Epithelial cell of alveolus of lung (primary cell): ENCODE data around the gene LTBR. TPM values are rescaled to one million over a fixed set of nuclear protein-coding genes. Genes with fewer than 3 reads are reported as not detected.

Source experiments
- total RNA-seq: library from RNA; depleted of rRNA; stranded (reverse); fragments of >200 nt; gene quantifications from 2 replicates; pipeline ENCODE4 v1.2.1, GENCODE V29; 2015

The LTBR gene
- 131 and 197 TPM in 2 replicates for total RNA-seq

DNA sequence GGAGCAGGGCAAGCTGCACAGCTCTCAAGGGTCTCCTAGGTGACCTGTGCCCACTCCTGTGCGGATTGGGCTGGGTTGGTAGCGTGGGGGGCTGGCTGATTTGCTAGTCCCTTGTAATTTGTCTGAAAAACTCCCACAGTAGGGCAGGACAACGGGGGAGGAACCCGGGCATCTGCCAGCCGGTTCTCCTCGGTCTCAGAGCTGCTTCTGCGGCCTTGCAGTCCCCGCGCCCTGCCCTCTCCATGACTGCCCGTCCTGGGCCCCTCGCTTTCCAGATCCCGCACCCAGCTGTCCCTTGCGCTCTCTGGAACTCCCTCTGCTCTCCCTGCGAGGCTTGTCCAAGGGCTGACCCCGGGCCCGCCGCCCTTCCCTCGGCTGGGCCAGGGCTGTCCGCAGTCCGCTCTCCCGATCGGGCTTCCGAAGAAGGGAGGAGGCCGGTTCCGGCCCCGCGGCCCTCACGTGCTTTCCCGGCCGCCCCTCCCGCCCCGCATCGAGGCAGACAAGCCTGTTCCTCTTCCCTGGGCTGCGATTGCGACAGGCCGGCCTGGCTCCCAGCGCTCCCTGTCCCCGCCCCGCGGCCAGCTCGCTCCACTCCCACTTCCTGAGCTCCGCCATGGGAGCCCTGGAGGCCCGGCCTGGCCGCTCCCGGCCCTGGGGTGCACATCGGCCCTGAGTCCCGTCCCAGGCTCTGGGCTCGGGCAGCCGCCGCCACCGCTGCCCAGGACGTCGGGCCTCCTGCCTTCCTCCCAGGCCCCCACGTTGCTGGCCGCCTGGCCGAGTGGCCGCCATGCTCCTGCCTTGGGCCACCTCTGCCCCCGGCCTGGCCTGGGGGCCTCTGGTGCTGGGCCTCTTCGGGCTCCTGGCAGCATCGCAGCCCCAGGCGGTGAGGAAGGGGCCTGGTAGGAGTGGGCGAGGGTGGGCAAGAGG is at the start of gene LTBR:
TSS of gene LTBR (plus strand) at position 591 of the 927 bp plus-strand sequence. CDS start at position 788, 197 bp downstream.

DNA sequence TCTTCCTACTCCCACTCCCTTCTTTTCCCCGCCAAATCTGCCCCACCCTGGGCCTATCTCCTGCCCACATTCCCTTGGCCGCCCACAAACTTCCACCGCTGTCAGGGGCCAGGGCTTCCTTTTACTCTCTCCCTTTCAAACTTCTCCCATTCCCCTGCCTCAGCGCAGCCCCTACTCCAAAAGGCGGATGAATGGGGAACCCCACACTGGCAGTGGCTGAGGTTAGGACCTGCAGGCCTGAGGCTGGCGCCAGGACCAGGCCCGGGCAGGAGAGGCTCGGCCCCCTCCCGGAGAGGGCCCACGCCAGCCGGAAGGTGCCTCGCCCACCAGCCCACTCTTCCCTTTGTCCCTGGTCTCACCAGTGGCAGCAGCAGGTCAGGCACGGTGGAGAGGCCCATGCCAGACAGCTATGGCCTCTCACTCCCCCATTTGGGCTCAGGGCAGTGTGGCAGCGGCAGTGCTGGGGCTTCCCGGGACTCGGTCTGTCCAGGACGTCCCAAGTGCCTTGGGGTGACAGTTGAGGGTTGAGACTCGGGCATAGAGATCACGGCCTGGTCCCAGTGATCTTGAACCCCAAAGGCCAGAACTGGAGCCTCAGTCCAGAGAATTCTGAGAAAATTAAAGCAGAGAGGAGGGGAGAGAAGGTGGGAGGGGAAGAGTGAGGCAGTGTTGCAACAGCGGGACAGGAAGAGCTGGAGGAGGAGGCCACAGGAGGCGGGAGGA is 42.4 kb upstream of the LTBR start, which contains the start of gene TNFRSF1A:
TSS of gene TNFRSF1A (minus strand) at position 660 of the 723 bp plus-strand sequence. CDS start at position 398, 262 bp downstream.

DNA sequence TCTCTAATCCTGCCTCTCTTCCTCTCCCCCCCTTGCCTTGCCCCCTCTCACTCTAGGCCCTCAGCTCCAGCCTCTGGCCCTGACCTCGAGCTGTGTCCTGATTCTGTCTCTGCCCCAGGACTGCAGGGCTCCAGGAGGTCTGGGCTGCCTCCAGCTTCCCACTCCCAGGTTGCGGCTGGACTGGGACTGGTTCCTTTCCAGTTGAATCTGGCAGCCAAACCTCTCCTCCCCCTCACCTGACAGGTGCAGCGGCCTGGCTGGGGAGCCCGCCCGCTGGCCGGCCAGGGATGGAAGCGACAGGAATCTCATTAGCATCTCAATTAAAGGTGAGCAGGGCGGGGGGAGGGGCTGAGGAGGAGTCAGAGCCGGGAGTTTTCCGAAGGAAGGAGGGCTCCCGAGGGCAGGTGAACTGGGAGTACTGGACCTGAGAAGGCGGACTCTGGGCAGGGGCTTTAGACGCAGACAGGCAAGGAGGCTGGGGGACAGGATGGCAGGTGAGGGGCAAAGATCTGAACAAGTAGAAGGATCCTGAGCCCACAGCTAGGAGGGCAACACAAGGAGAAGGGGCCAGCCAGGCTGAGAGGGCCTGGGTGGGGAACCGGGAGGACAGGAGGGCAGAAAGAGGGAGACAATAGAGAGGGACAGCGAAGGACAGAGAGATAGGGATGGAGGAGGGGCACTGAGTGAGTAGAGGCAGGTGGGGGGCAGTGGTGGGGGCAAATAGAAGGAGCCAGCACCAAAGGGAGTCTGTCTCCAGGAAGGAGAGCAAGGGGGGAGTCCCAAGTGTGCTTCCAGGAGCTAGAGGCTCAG is 8.5 kb upstream of the LTBR start, which contains the start of gene SCNN1A:
TSS of gene SCNN1A (minus strand) at position 295 of the 810 bp plus-strand sequence. CDS start 780 bp downstream, outside the sequence.

Other genes with a start within 250 kb of the LTBR start
- 37.0 and 144 TPM in 2 replicates for gene CD9, start 183.8 kb upstream of the LTBR start, total RNA-seq
- 0.26 and 0.32 TPM in 2 replicates for gene PLEKHG6, start 73.5 kb upstream of the LTBR start, total RNA-seq
- gene TNFRSF1A, start 42.1 kb upstream of the LTBR start, total RNA-seq = 241 and 342 TPM in 2 replicates
- 1.3 and 5.2 TPM in 2 replicates for gene SCNN1A, start 8.6 kb upstream of the LTBR start, total RNA-seq
- gene CD27, start 60.8 kb downstream of the LTBR start, total RNA-seq = not detected in 2 replicates
- gene TAPBPL, start 67.9 kb downstream of the LTBR start, total RNA-seq = 5.8 and 14.5 TPM in 2 replicates
- gene VAMP1, start 86.5 kb downstream of the LTBR start, total RNA-seq = 2.6 and 20.4 TPM in 2 replicates
- 84.3 and 110 TPM in 2 replicates for gene MRPL51, start 109.1 kb downstream of the LTBR start, total RNA-seq
- 40.1 and 98.9 TPM in 2 replicates for gene NCAPD2, start 109.9 kb downstream of the LTBR start, total RNA-seq
- gene GAPDH, start 150.4 kb downstream of the LTBR start, total RNA-seq = 6,589 and 9,177 TPM in 2 replicates
- gene IFFO1, start 171.9 kb downstream of the LTBR start, total RNA-seq = 7.5 and 7.7 TPM in 2 replicates
- 6.9 and 17.1 TPM in 2 replicates for gene NOP2, start 184.1 kb downstream of the LTBR start, total RNA-seq
- gene CHD4, start 223.2 kb downstream of the LTBR start, total RNA-seq = 210 and 238 TPM in 2 replicates